Breast epithelium (tissue), 4 donors: ENCODE data around the gene FOXN4. TPM values are rescaled to one million over a fixed set of nuclear protein-coding genes. Genes with fewer than 3 reads are reported as not detected.
A peak's percentile ranks its signal among the peaks of the same experiment; 100 is the strongest.

Experiments
- DNase-seq, 2 donors: peaks; one replicate each; pipeline ENCODE4 v3.0.0-alpha.2; 2019; ENCODE audit warnings: low spot score in 2 of 2
- H3K27ac ChIP-seq, 2 donors: fragments of 200-600 bp; sonication (generic) in 1 of 2; one replicate each; pipeline ENCODE4 v1.5.1; 2016 to 2019; ENCODE audit warnings: mild to moderate bottlenecking in 1 of 2
- H3K27me3 ChIP-seq, 2 donors: fragments of 200-600 bp; sonication (generic) in 1 of 2; one replicate each; pipeline versions ENCODE4 v1.5.1 to v1.6.0; 2017 to 2019; ENCODE audit warnings: control low read depth in 1 of 2, mild to moderate bottlenecking in 1 of 2
- H3K36me3 ChIP-seq: fragments of 200-600 bp; one replicate; pipeline ENCODE4 v1.5.1; 2019
- H3K4me1 ChIP-seq, 2 donors: fragments of 200-600 bp; sonication (generic); one replicate each; pipeline ENCODE4 v1.5.1; 2016 to 2019; ENCODE audit warnings: control low read depth in 1 of 2
- H3K4me3 ChIP-seq, 3 donors: fragments of 200-600 bp; sonication (generic); 1 replicate in 2 of 3; 2 replicates in 1 of 3; pipeline ENCODE4 v1.5.1; 2016 to 2019; ENCODE audit warnings: mild to moderate bottlenecking in 3 of 3, moderate library complexity in 2 of 3
- H3K9me3 ChIP-seq, 2 donors: fragments of 200-600 bp; sonication (generic) in 1 of 2; one replicate each; pipeline ENCODE4 v1.5.1; 2016 to 2019; ENCODE audit warnings: control low read depth in 1 of 2
- POLR2A ChIP-seq: fragments of 450-650 bp; IDR thresholded peaks from one replicate; pipeline ENCODE4 v1.6.1; 2016; ENCODE audit warnings: antibody characterized with exemption, mild to moderate bottlenecking, moderate library complexity
- POLR2AphosphoS5 ChIP-seq, 3 donors: sonication (generic); formaldehyde crosslinking; IDR thresholded peaks; one replicate each; pipeline ENCODE4 v1.6.1; 2017; ENCODE audit warnings: antibody characterized with exemption in 3 of 3
- intact Hi-C: fragments of 100-400 bp; cut with DNase I; formaldehyde crosslinking; loops from one replicate; pipeline ENCODE4 v1.15.1; 2023; ENCODE audit warnings: low total_unique reads
- total RNA-seq, 3 donors: library from RNA; depleted of rRNA; stranded (reverse); fragments of >200 nt; gene quantifications; one replicate each; pipeline ENCODE4 v1.1.0, GENCODE V29; 2016
- TF ChIP-seq, protein P1 (sequence below), 3 donors: fragments of 450-650 bp; IDR thresholded peaks; one replicate each; pipeline ENCODE4 v1.5.1; 2016 to 2017; ENCODE audit warnings: antibody characterized with exemption in 3 of 3, mild to moderate bottlenecking in 3 of 3, moderate library complexity in 3 of 3

Gene FOXN4
- total RNA-seq, 3 donors from 2014 or later, result not detected

GRCh38 chr12:109310247-109311125, 1.4 kb upstream of the FOXN4 start:
- H3K4me1 ChIP-seq, result peaks cover 4% of the 10 kb centered on the region in 2 donors
- no peak for DNase-seq
- no peaks in the 10 kb centered on the region for H3K36me3 ChIP-seq
- peaks cover 4 to 49% of the 10 kb centered on the region in 2 donors for H3K27me3 ChIP-seq
- intact Hi-C loops, result no loop called here
- H3K4me3 ChIP-seq, result peak overlapping the region; percentile 36 to 76 (median 47)
- no peak overlapping the region for H3K27ac ChIP-seq
- TF ChIP-seq, protein P1, sequence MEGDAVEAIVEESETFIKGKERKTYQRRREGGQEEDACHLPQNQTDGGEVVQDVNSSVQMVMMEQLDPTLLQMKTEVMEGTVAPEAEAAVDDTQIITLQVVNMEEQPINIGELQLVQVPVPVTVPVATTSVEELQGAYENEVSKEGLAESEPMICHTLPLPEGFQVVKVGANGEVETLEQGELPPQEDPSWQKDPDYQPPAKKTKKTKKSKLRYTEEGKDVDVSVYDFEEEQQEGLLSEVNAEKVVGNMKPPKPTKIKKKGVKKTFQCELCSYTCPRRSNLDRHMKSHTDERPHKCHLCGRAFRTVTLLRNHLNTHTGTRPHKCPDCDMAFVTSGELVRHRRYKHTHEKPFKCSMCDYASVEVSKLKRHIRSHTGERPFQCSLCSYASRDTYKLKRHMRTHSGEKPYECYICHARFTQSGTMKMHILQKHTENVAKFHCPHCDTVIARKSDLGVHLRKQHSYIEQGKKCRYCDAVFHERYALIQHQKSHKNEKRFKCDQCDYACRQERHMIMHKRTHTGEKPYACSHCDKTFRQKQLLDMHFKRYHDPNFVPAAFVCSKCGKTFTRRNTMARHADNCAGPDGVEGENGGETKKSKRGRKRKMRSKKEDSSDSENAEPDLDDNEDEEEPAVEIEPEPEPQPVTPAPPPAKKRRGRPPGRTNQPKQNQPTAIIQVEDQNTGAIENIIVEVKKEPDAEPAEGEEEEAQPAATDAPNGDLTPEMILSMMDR (IDR thresholded peaks at IDR 0.05), result no peak
- TF ChIP-seq POLR2A (no peak), POLR2AphosphoS5 (IDR thresholded peaks at IDR 0.05) (no peak)
- no peaks in the 10 kb centered on the region for H3K9me3 ChIP-seq

GRCh38 chr12:109309381-109310246, 530 bp upstream of the FOXN4 start:
- Histone ChIP-seq H3K36me3 (no peaks in the 10 kb centered on the region), H3K4me1 (peaks cover 4% of the 10 kb centered on the region in 2 donors), H3K27ac (no peak overlapping the region), H3K9me3 (no peaks in the 10 kb centered on the region), H3K4me3 (peak overlapping the region; percentile 36 to 76 (median 47)), H3K27me3 (peaks cover 6 to 53% of the 10 kb centered on the region in 2 donors)
- no peak for DNase-seq
- intact Hi-C loops, result no loop called here
- no peak for TF ChIP-seq POLR2AphosphoS5 (IDR thresholded peaks at IDR 0.05)
- TF ChIP-seq, protein P1 (IDR thresholded peaks at IDR 0.05), result no peak
- no peak for TF ChIP-seq POLR2A

- TF ChIP-seq, protein P1 (IDR thresholded peaks at IDR 0.05), result no peak
- TF ChIP-seq POLR2A (no peak), POLR2AphosphoS5 (IDR thresholded peaks at IDR 0.05) (no peak)
- DNase-seq, result no peak
- intact Hi-C loops, result no loop called here
Measured at GRCh38 chr12:109307051-109307450, 2.0 kb downstream of the FOXN4 start.

GRCh38 chr12:109305547-109305946, 3.5 kb downstream of the FOXN4 start:
- TF ChIP-seq POLR2A (no peak), POLR2AphosphoS5 (IDR thresholded peaks at IDR 0.05) (no peak)
- TF ChIP-seq, protein P1 (IDR thresholded peaks at IDR 0.05), result no peak
- intact Hi-C loops, result no loop called here
- Histone ChIP-seq H3K27me3 (peaks cover 8 to 57% of the 10 kb centered on the region in 2 donors), H3K9me3 (no peaks in the 10 kb centered on the region), H3K27ac (no peak overlapping the region), H3K4me3 (no peak overlapping the region), H3K36me3 (no peaks in the 10 kb centered on the region), H3K4me1 (peaks cover 4% of the 10 kb centered on the region in 2 donors)
- no peak for DNase-seq

More at GRCh38 chr12:109307051-109307450, 2.0 kb downstream of the FOXN4 start:
- H3K27me3 ChIP-seq, result peaks cover 8 to 58% of the 10 kb centered on the region in 2 donors
- no peaks in the 10 kb centered on the region for H3K36me3 ChIP-seq
- no peaks in the 10 kb centered on the region for H3K9me3 ChIP-seq
- no peak overlapping the region for H3K27ac ChIP-seq
- no peak overlapping the region for H3K4me3 ChIP-seq
- peaks cover 4% of the 10 kb centered on the region in 2 donors for H3K4me1 ChIP-seq
